ENCODE results near the gene PLEKHG7. TPM values are rescaled to one million over a fixed set of nuclear protein-coding genes. Genes with fewer than 3 reads are reported as not detected.

Gene PLEKHG7
- total and polyA plus RNA-seq, 2 experiments from 2014 or later = not detected

DNA sequence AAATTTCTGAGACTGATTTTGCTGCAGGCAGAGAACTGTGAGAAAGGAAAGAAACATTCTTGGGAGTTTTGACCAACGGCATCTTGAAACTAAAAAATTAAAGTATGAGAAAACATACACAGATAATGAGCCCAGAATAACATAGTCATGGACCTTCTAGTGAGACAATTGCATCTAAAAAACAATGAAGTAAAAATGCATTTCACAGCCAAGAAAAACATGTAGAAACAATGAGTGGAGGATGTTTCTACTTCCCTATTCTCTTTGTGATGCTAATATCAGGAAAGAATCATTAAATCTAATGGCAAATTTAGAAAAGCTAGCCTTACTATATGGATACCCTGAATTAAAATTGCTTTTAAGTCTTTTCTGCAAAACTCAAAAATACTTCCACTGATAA lies 12.2 kb upstream of the PLEKHG7 start:
- no peak overlapping the region for H2AFZ ChIP-seq
- in situ Hi-C loops (cut with MboI) = no loop called here
- no peaks in the 10 kb centered on the region for H3F3A ChIP-seq (ENCODE audit: insufficient read depth)
- no peaks in the 10 kb centered on the region for H3K9me3 ChIP-seq (ENCODE audit: low read depth)
- no peak overlapping the region for H3K4me3 ChIP-seq
- no peaks in the 10 kb centered on the region for H3K9me2 ChIP-seq (ENCODE audit: insufficient read depth)
- no peak overlapping the region for H3K4me2 ChIP-seq (ENCODE audit: unreplicated experiment)
- no peaks in the 10 kb centered on the region for H4K20me1 ChIP-seq (ENCODE audit: insufficient read depth)
- H3K27ac ChIP-seq = no peak overlapping the region
- H3K4me1 ChIP-seq (ENCODE audit: insufficient read depth) = no peaks in the 10 kb centered on the region
- 40 to 53% methylated on average over 1 of the region's 1 CpG for WGBS, 2 experiments (ENCODE audit: low coverage in 1 of 2, low lambda C conversion rate in 2 of 2, missing lambda C conversion rate in 2 of 2)
- no peaks in the 10 kb centered on the region for H3K79me2 ChIP-seq (ENCODE audit: insufficient read depth)
- DNase-seq = no peak
- no peaks in the 10 kb centered on the region for H3K36me3 ChIP-seq (ENCODE audit: low read depth)
- H3K27me3 ChIP-seq (replicated peaks; ENCODE audit: insufficient read depth) = no peaks in the 10 kb centered on the region
- TF ChIP-seq EZH2phosphoT487 (IDR thresholded peaks at IDR 0.05; ENCODE audit: insufficient read depth, low read depth) (no peak), EZH2 (IDR thresholded peaks at IDR 0.05; ENCODE audit: insufficient read depth, poor library complexity, severe bottlenecking) (no peak)
- no peak overlapping the region for H3K9ac ChIP-seq

DNA sequence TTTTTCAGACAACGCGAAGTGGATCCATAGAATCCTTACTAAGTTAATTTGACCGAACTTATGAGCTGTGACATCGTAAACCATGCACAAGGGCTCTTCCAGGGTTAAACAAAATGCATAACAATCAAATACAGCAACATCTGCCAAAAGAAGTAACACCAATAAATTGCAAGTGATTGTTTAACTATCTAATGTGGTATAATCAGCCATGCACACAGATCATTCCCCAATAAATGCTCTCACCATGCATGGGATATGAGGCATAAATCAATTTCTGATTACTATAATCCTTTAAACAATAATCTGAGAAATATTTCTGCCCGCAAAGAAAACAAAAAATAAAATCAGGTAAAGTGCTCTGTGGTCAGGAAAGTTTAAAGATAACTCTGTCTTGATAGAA lies 7.7 kb upstream of the PLEKHG7 start:
- Histone ChIP-seq H3K36me3 (ENCODE audit: low read depth) (no peaks in the 10 kb centered on the region), H3K9ac (no peak overlapping the region), H3K4me1 (ENCODE audit: insufficient read depth) (no peaks in the 10 kb centered on the region; the same call in 1 of the 2 replicates), H3K27me3 (replicated peaks; ENCODE audit: insufficient read depth) (no peaks in the 10 kb centered on the region), H3F3A (ENCODE audit: insufficient read depth) (no peaks in the 10 kb centered on the region), H4K20me1 (ENCODE audit: insufficient read depth) (no peaks in the 10 kb centered on the region), H3K27ac (no peak overlapping the region), H3K4me2 (ENCODE audit: unreplicated experiment) (no peak overlapping the region), H3K4me3 (no peak overlapping the region), H2AFZ (no peak overlapping the region), H3K79me2 (ENCODE audit: insufficient read depth) (no peaks in the 10 kb centered on the region), H3K9me3 (ENCODE audit: low read depth) (no peaks in the 10 kb centered on the region), H3K9me2 (ENCODE audit: insufficient read depth) (no peaks in the 10 kb centered on the region)
- DNase-seq = no peak
- in situ Hi-C loops (cut with MboI) = no loop called here
- WGBS, 2 experiments (ENCODE audit: low coverage in 1 of 2, low lambda C conversion rate in 2 of 2, missing lambda C conversion rate in 2 of 2) = 87 to 91% methylated on average over 5 of the region's 5 CpGs
- TF ChIP-seq EZH2 (IDR thresholded peaks at IDR 0.05; ENCODE audit: insufficient read depth, poor library complexity, severe bottlenecking) (no peak), EZH2phosphoT487 (IDR thresholded peaks at IDR 0.05; ENCODE audit: insufficient read depth, low read depth) (no peak)

DNA sequence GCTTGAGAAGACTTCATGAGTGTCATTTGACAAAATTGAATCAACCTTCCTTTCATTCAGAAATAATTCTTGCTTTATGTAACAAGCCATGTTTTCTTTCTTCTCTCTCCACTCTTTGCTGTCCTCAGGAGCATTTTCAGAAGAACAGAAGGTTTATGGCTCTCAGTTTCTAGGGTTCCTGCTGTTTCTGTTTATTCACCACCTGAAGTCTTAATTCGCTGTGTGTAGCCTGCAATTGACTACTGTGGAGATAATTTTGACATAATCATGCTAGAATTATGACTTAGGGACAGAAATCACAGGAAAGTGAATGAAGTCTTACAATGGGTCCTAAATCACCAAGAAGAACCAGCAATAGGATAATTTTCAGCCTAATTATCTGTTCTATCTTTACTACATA lies 7.2 kb upstream of the PLEKHG7 start:
- no peak overlapping the region for H3K4me2 ChIP-seq (ENCODE audit: unreplicated experiment)
- DNase-seq = no peak
- peak overlapping the region; percentile 57; the same call in 1 of the 2 replicates for H2AFZ ChIP-seq
- no peaks in the 10 kb centered on the region for H3K36me3 ChIP-seq (ENCODE audit: low read depth)
- H4K20me1 ChIP-seq (ENCODE audit: insufficient read depth) = no peaks in the 10 kb centered on the region
- no peak overlapping the region for H3K4me3 ChIP-seq
- H3F3A ChIP-seq (ENCODE audit: insufficient read depth) = no peaks in the 10 kb centered on the region
- no peaks in the 10 kb centered on the region for H3K27me3 ChIP-seq (replicated peaks; ENCODE audit: insufficient read depth)
- WGBS, 2 experiments (ENCODE audit: low coverage in 1 of 2, low lambda C conversion rate in 2 of 2, missing lambda C conversion rate in 2 of 2) = 62 to 64% methylated on average over 1 of the region's 1 CpG
- H3K27ac ChIP-seq = no peak overlapping the region
- no peaks in the 10 kb centered on the region for H3K79me2 ChIP-seq (ENCODE audit: insufficient read depth)
- H3K4me1 ChIP-seq (ENCODE audit: insufficient read depth) = no peaks in the 10 kb centered on the region; the same call in 1 of the 2 replicates
- in situ Hi-C loops (cut with MboI) = no loop called here
- H3K9ac ChIP-seq = no peak overlapping the region
- H3K9me2 ChIP-seq (ENCODE audit: insufficient read depth) = no peaks in the 10 kb centered on the region
- no peak for TF ChIP-seq EZH2phosphoT487 (IDR thresholded peaks at IDR 0.05; ENCODE audit: insufficient read depth, low read depth)
- no peak for TF ChIP-seq EZH2 (IDR thresholded peaks at IDR 0.05; ENCODE audit: insufficient read depth, poor library complexity, severe bottlenecking)
- H3K9me3 ChIP-seq (ENCODE audit: low read depth) = no peaks in the 10 kb centered on the region

DNA sequence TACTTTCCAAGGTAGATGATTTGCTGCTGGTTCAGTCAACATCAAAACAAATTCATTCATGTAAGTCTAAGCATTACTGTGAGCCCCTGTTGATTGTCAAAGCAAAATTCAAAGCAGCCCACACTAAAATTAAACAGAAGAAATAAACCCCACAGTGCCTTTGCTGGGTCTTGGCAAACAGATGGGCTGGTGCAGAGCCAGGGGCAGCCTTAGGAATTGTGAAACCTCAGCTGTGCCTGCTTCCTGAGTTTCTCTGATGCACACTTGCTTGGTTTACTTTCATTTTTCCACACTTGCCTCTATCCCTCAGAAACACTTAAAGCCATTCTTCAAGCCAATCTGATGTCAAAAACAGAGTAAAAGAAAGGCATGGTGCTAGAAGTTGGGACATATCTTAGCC lies 6.6 kb upstream of the PLEKHG7 start:
- Histone ChIP-seq H2AFZ (peak overlapping the region; percentile 57; the same call in 1 of the 2 replicates), H3K9me2 (ENCODE audit: insufficient read depth) (no peaks in the 10 kb centered on the region), H3K4me1 (ENCODE audit: insufficient read depth) (no peaks in the 10 kb centered on the region; the same call in 1 of the 2 replicates), H3K79me2 (ENCODE audit: insufficient read depth) (no peaks in the 10 kb centered on the region), H3K27ac (no peak overlapping the region), H3K9ac (no peak overlapping the region), H3K4me2 (ENCODE audit: unreplicated experiment) (no peak overlapping the region), H3K36me3 (ENCODE audit: low read depth) (no peaks in the 10 kb centered on the region), H4K20me1 (ENCODE audit: insufficient read depth) (no peaks in the 10 kb centered on the region), H3K27me3 (replicated peaks; ENCODE audit: insufficient read depth) (no peaks in the 10 kb centered on the region), H3K4me3 (no peak overlapping the region), H3F3A (ENCODE audit: insufficient read depth) (no peaks in the 10 kb centered on the region), H3K9me3 (ENCODE audit: low read depth) (no peaks in the 10 kb centered on the region)
- DNase-seq = peak; percentile 62
- in situ Hi-C loops (cut with MboI) = no loop called here
- no peak for TF ChIP-seq EZH2phosphoT487 (IDR thresholded peaks at IDR 0.05; ENCODE audit: insufficient read depth, low read depth)
- TF ChIP-seq EZH2 (IDR thresholded peaks at IDR 0.05; ENCODE audit: insufficient read depth, poor library complexity, severe bottlenecking) = no peak

DNA sequence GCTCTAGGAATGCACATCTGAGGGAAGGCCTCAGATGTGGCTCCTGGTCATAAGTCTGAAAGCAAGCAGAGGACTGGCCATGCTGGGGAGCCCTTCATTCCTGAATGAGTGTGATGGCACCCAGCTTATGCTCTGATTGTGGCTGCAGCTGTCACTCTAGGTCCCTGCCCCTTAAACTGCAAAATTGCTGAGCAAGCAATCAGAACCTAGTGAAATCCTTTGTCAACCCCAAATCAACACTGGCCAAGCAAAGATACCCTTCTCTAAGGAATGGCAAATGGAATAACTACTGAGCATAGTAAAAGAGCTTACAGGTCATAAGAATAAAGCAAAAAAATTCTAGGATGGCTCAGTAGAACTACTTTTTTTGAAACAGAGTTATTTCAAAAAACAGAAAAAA lies 4.3 kb upstream of the PLEKHG7 start:
- Histone ChIP-seq H3K9me2 (ENCODE audit: insufficient read depth) (no peaks in the 10 kb centered on the region), H3K4me1 (ENCODE audit: insufficient read depth) (no peaks in the 10 kb centered on the region; the same call in 1 of the 2 replicates), H3K4me2 (ENCODE audit: unreplicated experiment) (no peak overlapping the region), H3K27ac (no peak overlapping the region), H3K4me3 (no peak overlapping the region), H3K9ac (no peak overlapping the region), H3K36me3 (ENCODE audit: low read depth) (no peaks in the 10 kb centered on the region), H3K79me2 (ENCODE audit: insufficient read depth) (no peaks in the 10 kb centered on the region), H3K9me3 (ENCODE audit: low read depth) (no peaks in the 10 kb centered on the region), H3K27me3 (replicated peaks; ENCODE audit: insufficient read depth) (no peaks in the 10 kb centered on the region), H2AFZ (no peak overlapping the region), H3F3A (ENCODE audit: insufficient read depth) (no peaks in the 10 kb centered on the region), H4K20me1 (ENCODE audit: insufficient read depth) (no peaks in the 10 kb centered on the region)
- TF ChIP-seq EZH2phosphoT487 (IDR thresholded peaks at IDR 0.05; ENCODE audit: insufficient read depth, low read depth) = no peak
- TF ChIP-seq EZH2 (IDR thresholded peaks at IDR 0.05; ENCODE audit: insufficient read depth, poor library complexity, severe bottlenecking) = no peak
- in situ Hi-C loops (cut with MboI) = no loop called here
- DNase-seq = no peak

Measured in GM23248 (cell line).